ENCODE measurements around the gene FOXO4.
"Not testable (repeated sequence)": the region's sequence is repeated elsewhere in the genome, so short reads cannot be mapped to it uniquely, and the experiment has no call there.

The FOXO4 gene

GRCh38 chrX:71095555-71095980 is at the start of gene FOXO4:
FOXO4 (plus strand) TSS chrX:71095851; CDS start chrX:71096529, 678 bp downstream.
- DNase-seq, result peak; percentile 88

GRCh38 chrX:71047891-71048290 is 47.8 kb upstream of the FOXO4 start:
- not testable (repeated sequence) for DNase-seq

GRCh38 chrX:71052721-71053120 is 42.9 kb upstream of the FOXO4 start:
- no peak for DNase-seq

GRCh38 chrX:71053217-71053621 is 42.4 kb upstream of the FOXO4 start:
- DNase-seq, result no peak

GRCh38 chrX:71056867-71057266 is 38.8 kb upstream of the FOXO4 start:
- DNase-seq, result no peak

GRCh38 chrX:71057848-71058530 is 37.7 kb upstream of the FOXO4 start:
- no peak for DNase-seq

GRCh38 chrX:71060127-71060526 is 35.5 kb upstream of the FOXO4 start:
- DNase-seq, result no peak

- no peak for DNase-seq
Observed at GRCh38 chrX:71067089-71067488, 28.6 kb upstream of the FOXO4 start.

- no peak for DNase-seq
Observed at GRCh38 chrX:71067712-71068043, 28.0 kb upstream of the FOXO4 start.

- DNase-seq, result peak; percentile 96
Observed at GRCh38 chrX:71068044-71068918, 27.4 kb upstream of the FOXO4 start, which contains the start of gene SNX12. SNX12 (minus strand) TSS chrX:71068334; CDS start chrX:71068306, 28 bp downstream.

GRCh38 chrX:71070531-71070930 is 25.1 kb upstream of the FOXO4 start:
- DNase-seq, result no peak

- DNase-seq, result no peak
Observed at GRCh38 chrX:71081330-71082123, 14.1 kb upstream of the FOXO4 start.

- no peak for DNase-seq
Observed at GRCh38 chrX:71082124-71082647, 13.5 kb upstream of the FOXO4 start.

GRCh38 chrX:71082822-71083221 is 12.8 kb upstream of the FOXO4 start:
- DNase-seq, result no peak

- no peak for DNase-seq
Observed at GRCh38 chrX:71085900-71086299, 9.8 kb upstream of the FOXO4 start.

- DNase-seq, result no peak
Observed at GRCh38 chrX:71091263-71091662, 4.4 kb upstream of the FOXO4 start.

- no peak for DNase-seq
Observed at GRCh38 chrX:71095033-71095432, 618 bp upstream of the FOXO4 start.

GRCh38 chrX:71095981-71096759 is 519 bp downstream of the FOXO4 start:
- peak; percentile 65 for DNase-seq

- no peak for DNase-seq
Observed at GRCh38 chrX:71096760-71097032, 1.0 kb downstream of the FOXO4 start.

- DNase-seq, result peak; percentile 47
Observed at GRCh38 chrX:71098302-71098701, 2.7 kb downstream of the FOXO4 start.

GRCh38 chrX:71098951-71099506 is 3.4 kb downstream of the FOXO4 start:
- no peak for DNase-seq

- DNase-seq, result no peak
Observed at GRCh38 chrX:71099736-71100135, 4.1 kb downstream of the FOXO4 start.
